Stimulated activated CD4-positive, alpha-beta T cell treated with anti-CD3 and anti-CD28 coated beads, Interleukin-1b, Interleukin-23, amount 100 ng/mL, for 1 hour (primary cell): ENCODE measurements around the gene TMEM123.
"Not testable (repeated sequence)": the region's sequence is repeated elsewhere in the genome, so short reads cannot be mapped to it uniquely, and the experiment has no call there.

Experiments
- DNase-seq, 2 donors: peaks; one replicate each; pipeline ENCODE4 v3.0.0-alpha.2; 2020; ENCODE audit warnings: low read depth in 2 of 2

TMEM123 gene

DNA sequence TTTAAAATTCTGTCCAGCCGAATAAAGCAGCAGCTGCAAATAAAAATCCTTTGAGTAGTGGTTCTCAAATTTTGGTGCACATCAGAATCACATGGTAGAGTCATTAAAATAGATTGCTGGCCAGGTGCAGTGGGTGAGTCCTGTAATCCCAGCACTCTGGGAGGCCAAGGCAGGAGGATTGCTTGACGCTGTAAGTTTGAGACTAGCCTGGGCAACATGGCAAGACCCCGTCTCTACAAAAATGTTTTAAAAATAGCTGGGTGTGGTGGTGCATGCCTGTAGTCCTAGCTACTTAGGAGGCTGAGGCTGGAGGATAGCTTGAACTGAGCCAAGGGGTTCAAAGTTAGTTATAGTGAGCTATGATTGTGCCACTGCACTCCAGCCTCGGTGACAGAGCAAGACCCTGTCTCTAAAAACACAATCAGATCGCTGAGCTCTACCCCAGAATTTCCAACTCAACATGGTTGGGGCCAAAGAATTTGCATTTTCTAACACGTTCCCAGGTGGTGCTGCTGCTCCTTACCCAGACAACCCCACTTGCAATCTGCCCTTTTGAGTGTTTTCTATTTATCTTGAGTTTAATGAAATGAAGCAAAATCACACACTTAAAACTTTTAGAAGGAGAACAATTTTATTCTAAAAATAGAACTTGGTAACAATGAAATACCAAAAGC, 56.7 kb downstream of the TMEM123 start:
- DNase-seq: no peak

GRCh38 chr11:102393272-102393730, 59.3 kb downstream of the TMEM123 start:
- no peak for DNase-seq

DNA sequence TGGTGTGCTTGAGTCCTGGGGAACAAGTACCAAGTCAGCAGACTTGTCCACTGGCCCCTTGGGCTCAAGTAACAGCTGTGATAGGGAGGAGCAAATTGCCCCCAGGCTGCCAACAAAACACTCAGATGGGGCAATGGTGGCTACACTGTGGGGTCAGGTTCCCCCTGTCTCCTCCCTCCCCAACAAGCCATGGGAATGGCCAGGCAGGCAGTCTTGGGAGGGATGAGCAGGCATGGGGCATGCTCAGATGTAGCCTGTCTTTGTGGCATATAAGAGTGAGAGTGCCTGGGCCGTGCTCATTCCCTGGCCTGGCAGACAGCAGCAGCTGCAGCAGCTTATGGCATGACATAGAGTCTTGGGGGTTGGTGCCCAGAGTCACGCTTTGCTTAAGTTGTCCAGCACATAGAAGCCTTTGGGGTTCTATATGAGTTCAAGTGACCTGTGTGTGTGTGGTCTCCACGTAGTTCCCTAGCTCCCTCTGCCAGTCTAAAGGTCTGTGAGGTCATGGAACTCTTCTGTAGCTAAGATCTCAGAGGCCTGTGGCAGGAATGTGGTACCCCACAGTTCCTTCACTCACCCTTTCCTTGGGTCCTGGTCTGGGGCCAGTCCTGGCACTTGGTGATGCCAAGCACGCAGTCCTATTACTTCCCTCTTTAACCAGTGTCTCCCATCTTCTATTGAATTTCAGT, 60.9 kb downstream of the TMEM123 start:
- no peak for DNase-seq

- peak; percentile 13 to 21 for DNase-seq
Measured at GRCh38 chr11:102390667-102391465, 61.7 kb downstream of the TMEM123 start.

DNA sequence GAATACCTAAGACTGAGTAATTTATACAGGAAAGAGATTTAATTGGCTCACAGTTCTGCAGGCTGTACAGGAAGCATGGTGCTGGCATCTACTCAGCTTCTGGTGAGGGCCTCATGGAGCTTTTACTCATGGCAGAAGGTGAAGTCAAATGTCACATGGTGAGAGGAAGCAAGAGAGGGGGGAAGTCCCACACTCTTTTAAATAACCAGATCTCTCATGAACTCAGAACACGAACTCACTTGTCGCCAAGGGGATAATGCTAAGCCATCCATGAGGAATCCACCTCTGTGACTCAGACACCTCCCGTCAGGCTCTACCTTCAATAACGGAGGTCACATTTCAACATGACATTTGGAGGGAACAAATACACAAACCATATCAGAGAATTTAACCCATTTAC, 63.3 kb downstream of the TMEM123 start:
- no peak for DNase-seq

DNA sequence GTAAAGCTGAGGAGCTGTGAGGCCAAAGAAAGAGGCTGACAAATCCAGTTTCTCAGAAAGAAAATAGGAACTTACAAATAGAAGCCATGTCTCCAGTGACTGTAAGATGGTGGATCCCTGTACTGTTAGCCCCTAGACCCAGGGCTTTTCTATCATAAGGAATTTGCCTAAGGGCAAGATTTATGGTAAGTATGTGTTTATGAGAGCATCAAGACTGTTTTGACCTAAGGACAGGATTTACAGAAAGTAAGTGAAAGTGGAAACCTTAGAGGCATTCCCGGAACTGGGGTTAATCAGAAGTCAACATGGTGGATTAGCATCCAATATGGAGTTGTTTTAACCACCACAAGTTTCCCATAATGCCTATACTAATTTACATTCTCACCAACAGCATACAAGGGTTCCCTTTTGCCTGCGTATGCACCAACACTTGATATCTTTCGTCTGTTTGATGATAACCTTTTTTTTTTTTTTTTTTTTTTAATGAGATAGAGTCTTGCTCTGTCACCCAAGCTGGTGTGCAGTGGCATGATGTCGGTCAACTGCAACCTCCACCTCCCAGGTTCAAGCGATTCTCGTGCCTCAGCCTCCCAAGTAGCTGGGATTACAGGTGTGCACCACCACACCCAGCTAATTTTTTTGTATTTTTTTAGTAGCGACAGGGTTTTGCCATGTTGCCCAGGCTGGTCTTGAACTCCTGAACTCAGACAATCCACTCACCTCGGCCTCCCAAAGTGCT, 65.4 kb downstream of the TMEM123 start:
- DNase-seq: no peak

GRCh38 chr11:102386136-102386734, 66.3 kb downstream of the TMEM123 start:
- no peak for DNase-seq

- DNase-seq: no peak
Measured at GRCh38 chr11:102385085-102386007, 67.2 kb downstream of the TMEM123 start.

- DNase-seq: no peak
Measured at GRCh38 chr11:102384419-102385079, 68.0 kb downstream of the TMEM123 start.

GRCh38 chr11:102383839-102384238, 68.7 kb downstream of the TMEM123 start:
- no peak for DNase-seq

GRCh38 chr11:102382384-102382783, 70.2 kb downstream of the TMEM123 start:
- no peak for DNase-seq

- no peak for DNase-seq
Measured at GRCh38 chr11:102378818-102379217, 73.7 kb downstream of the TMEM123 start.

DNA sequence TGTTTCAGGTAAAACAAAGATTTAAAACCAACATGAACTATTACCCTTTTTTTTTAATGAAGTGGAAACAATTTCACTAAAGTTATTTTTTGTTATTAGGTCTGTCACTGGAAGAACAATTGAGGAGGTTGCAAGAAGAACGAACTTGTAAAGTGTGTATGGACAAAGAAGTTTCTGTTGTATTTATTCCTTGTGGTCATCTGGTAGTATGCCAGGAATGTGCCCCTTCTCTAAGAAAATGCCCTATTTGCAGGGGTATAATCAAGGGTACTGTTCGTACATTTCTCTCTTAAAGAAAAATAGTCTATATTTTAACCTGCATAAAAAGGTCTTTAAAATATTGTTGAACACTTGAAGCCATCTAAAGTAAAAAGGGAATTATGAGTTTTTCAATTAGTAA, 74.7 kb downstream of the TMEM123 start:
- no peak for DNase-seq

GRCh38 chr11:102375720-102376399, 76.7 kb downstream of the TMEM123 start:
- no peak for DNase-seq

DNA sequence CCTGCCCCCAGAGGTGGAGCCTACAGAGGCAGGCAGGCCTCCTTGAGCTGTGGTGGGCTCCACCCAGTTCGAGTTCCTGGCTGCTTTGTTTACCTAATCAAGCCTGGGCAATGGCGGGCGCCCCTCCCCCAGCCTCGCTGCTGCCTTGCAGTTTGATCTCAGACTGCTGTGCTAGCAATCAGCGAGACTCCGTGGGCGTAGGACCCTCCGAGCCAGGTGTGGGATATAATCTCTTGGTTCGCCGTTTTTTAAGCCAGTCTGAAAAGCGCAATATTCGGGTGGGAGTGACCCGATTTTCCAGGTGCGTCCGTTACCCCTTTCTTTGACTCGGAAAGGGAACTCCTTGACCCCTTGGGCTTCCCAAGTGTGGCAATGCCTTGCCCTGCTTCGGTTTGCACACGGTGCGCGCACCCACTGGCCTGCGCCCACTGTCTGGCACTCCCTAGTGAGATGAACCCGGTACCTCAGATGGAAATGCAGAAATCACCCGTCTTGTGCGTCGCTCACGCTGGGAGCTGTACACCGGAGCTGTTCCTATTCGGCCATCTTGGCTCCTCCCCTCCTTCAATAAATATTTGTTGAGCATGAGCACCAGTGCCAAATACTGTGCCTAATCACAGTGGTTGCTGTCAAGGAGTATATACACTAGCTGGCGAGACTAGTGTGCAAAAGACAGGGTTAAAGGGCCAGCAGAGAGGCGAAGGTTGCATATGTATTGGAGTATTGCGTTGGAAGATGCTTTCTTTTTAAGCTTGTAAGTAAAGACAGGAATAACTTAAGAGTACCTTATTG, 77.7 kb downstream of the TMEM123 start:
- DNase-seq: not testable (repeated sequence)

DNA sequence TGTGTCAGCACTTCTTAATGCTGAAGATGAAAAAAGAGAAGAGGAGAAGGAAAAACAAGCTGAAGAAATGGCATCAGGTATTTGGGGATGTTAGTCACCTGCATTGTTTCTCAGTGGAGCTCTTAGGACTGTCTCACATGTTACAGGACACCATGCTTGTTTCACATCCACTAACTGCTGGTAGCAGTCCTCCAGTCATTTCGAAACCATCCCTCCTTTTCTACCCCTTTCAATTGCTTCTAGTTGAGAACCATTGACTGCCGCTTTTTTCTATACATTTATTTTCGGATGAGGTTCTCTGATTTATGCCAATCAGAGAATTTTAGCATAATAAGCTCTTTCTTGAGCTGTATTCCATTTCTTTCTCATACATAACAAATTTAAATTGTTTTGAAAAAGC, 84.1 kb downstream of the TMEM123 start:
- DNase-seq: no peak

- DNase-seq: no peak
Measured at GRCh38 chr11:102367364-102367763, 85.2 kb downstream of the TMEM123 start.

DNA sequence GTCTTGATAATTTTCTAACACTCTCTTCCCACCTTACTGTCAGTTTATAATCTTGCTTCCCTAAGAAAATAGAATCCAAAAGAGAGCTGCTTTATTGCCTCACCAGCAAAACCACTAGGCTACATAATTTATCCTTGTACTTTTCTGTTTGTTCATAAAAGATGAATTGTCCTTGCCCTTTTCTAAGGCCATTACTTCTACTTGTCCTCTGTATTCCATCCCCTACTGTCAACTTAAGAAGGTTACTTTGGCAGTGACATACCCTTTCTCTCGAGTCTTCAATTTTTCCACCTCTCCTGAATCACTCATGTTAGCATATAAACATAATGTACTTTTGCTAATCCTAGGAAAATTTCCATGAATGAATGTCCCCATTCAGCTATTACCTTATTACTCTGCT, 87.6 kb downstream of the TMEM123 start:
- DNase-seq: no peak
